Osteocyte (in vitro differentiated cells): Measurements from ENCODE around the gene GET4. TPM values are rescaled to one million over a fixed set of nuclear protein-coding genes. Genes with fewer than 3 reads are reported as not detected.

Experiments
- DNase-seq: peaks from one replicate; pipeline ENCODE4 v3.0.0; 2021; ENCODE audit warnings: mixed read lengths; ENCODE audit not compliant: unreplicated experiment; ENCODE audit errors: extremely low spot score
- H3K27ac Mint-ChIP-seq: one replicate; pipeline ENCODE4 v1.8.0; 2021; ENCODE audit warnings: mild to moderate bottlenecking, mixed read lengths; ENCODE audit not compliant: unreplicated experiment
- H3K27me3 Mint-ChIP-seq: one replicate; pipeline ENCODE4 v1.8.0; 2021; ENCODE audit warnings: mixed read lengths; ENCODE audit not compliant: unreplicated experiment
- H3K36me3 Mint-ChIP-seq: one replicate; pipeline ENCODE4 v1.8.0; 2021; ENCODE audit warnings: mixed read lengths; ENCODE audit not compliant: unreplicated experiment
- H3K4me1 Mint-ChIP-seq: one replicate; pipeline ENCODE4 v1.8.0; 2021; ENCODE audit warnings: mixed read lengths; ENCODE audit not compliant: unreplicated experiment
- H3K4me3 Mint-ChIP-seq: one replicate; pipeline ENCODE4 v1.8.0; 2021; ENCODE audit warnings: mild to moderate bottlenecking, moderate library complexity, mixed read lengths; ENCODE audit not compliant: unreplicated experiment
- H3K9me3 Mint-ChIP-seq: one replicate; pipeline ENCODE4 v1.8.0; 2021; ENCODE audit warnings: mixed read lengths; ENCODE audit not compliant: unreplicated experiment
- CTCF ChIP-seq: fragments of 200-600 bp; sonication (generic); IDR thresholded peaks from 2 replicates; pipeline ENCODE4 v1.5.0; 2021; ENCODE audit warnings: antibody characterized with exemption, mild to moderate bottlenecking, moderate library complexity
- total RNA-seq: library from RNA; stranded (reverse); gene quantifications from 2 replicates; pipeline ENCODE4 v1.2.1, GENCODE V29; 2021

GET4 gene
- total RNA-seq, 1 donor from 2014 or later: 33.7 TPM

DNA sequence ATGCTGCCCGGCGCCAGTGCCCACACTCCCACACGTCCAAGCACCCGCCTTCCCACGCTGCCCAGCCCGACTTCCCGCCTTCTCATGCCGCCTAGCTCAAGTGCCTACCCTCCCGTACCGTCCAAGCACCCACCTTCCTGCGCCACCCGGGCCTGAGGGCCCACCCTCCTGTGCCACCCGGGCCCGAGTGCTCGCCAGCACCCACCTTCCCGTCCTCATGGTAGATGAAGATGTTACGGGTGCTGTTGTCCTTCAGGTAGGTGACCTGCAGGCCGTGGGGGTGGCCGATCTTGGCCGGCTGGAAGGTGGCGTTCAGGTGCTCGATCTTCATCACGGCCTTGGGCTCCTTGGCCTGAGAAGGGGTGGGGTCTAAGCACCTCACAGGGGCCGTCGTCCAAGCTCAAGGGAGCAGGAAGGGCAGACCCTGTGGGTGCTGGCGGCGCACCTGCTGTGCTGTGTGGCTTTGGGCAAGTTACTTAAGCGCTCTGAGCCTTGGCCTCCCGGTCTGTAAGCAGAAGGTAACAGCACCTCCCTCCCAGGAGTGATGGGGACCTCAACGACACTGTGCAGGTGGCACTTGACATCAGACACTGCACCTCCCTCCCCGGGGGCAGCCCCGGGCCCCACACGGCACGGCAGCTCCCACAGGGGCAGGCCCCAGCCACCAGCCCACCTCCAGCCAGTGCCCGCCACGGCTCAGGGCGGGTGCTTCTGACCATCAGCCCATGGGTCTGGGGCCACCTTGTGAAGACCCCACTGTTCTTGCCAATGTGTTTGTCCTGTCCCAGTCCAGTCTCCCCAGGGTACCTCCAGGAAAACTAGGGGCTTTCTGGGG, 27.8 kb downstream of the GET4 start:
- no peak for DNase-seq
- Mint-ChIP-seq H3K27ac (no peak overlapping the region), H3K4me3 (no peak overlapping the region), H3K4me1 (peaks cover 9% of the 10 kb centered on the region), H3K36me3 (no peaks in the 10 kb centered on the region), H3K27me3 (peaks cover 5% of the 10 kb centered on the region), H3K9me3 (no peaks in the 10 kb centered on the region)
- no peak for TF ChIP-seq CTCF

GRCh38 chr7:904847-905246, 28.5 kb downstream of the GET4 start:
- no peak for TF ChIP-seq CTCF
- Mint-ChIP-seq H3K4me1 (peaks cover 9% of the 10 kb centered on the region), H3K36me3 (no peaks in the 10 kb centered on the region), H3K9me3 (no peaks in the 10 kb centered on the region), H3K27ac (no peak overlapping the region), H3K27me3 (peaks cover 5% of the 10 kb centered on the region), H3K4me3 (no peak overlapping the region)
- DNase-seq: no peak

GRCh38 chr7:906776-907157, 30.4 kb downstream of the GET4 start:
- Mint-ChIP-seq H3K4me3 (no peak overlapping the region), H3K27ac (no peak overlapping the region), H3K9me3 (no peaks in the 10 kb centered on the region), H3K27me3 (peaks cover 5% of the 10 kb centered on the region), H3K36me3 (no peaks in the 10 kb centered on the region), H3K4me1 (peaks cover 6% of the 10 kb centered on the region)
- TF ChIP-seq CTCF: no peak
- DNase-seq: no peak

- Mint-ChIP-seq H3K9me3 (no peaks in the 10 kb centered on the region), H3K4me1 (peaks cover 3% of the 10 kb centered on the region), H3K27ac (no peak overlapping the region), H3K36me3 (no peaks in the 10 kb centered on the region), H3K4me3 (no peak overlapping the region), H3K27me3 (peaks cover 5% of the 10 kb centered on the region)
- DNase-seq: no peak
- TF ChIP-seq CTCF: no peak
Observed at GRCh38 chr7:907158-907980, 31.0 kb downstream of the GET4 start.

GRCh38 chr7:908159-908581, 31.8 kb downstream of the GET4 start:
- H3K4me1 Mint-ChIP-seq: peaks cover 3% of the 10 kb centered on the region
- no peaks in the 10 kb centered on the region for H3K9me3 Mint-ChIP-seq
- DNase-seq: no peak
- no peak for TF ChIP-seq CTCF
- peaks cover 5% of the 10 kb centered on the region for H3K27me3 Mint-ChIP-seq
- H3K4me3 Mint-ChIP-seq: no peak overlapping the region
- no peak overlapping the region for H3K27ac Mint-ChIP-seq
- no peaks in the 10 kb centered on the region for H3K36me3 Mint-ChIP-seq
